Mesenteric fat pad (tissue), 1 donor: ENCODE results near the gene BRF1. TPM values are rescaled to one million over a fixed set of nuclear protein-coding genes. Genes with fewer than 3 reads are reported as not detected.
"Not testable (repeated sequence)": the region's sequence is repeated elsewhere in the genome, so short reads cannot be mapped to it uniquely, and the experiment has no call there.

Source experiments
- DNase-seq: peaks from one replicate; pipeline ENCODE4 v3.0.0-alpha.2; 2020; ENCODE audit warnings: low spot score
- total RNA-seq: library from RNA; stranded (reverse); fragmentation: NEBNext Ultra II Directional; extraction: Animal tissue kit (Norgen Biotek cat#: 25700); gene quantifications from one replicate; pipeline ENCODE4 v1.2.1, GENCODE V29; 2021
- donor health status: DM: yes; HTN: yes; CAD: no.

The BRF1 gene
- total RNA-seq, 1 donor from 2014 or later: 34.9 TPM

DNA sequence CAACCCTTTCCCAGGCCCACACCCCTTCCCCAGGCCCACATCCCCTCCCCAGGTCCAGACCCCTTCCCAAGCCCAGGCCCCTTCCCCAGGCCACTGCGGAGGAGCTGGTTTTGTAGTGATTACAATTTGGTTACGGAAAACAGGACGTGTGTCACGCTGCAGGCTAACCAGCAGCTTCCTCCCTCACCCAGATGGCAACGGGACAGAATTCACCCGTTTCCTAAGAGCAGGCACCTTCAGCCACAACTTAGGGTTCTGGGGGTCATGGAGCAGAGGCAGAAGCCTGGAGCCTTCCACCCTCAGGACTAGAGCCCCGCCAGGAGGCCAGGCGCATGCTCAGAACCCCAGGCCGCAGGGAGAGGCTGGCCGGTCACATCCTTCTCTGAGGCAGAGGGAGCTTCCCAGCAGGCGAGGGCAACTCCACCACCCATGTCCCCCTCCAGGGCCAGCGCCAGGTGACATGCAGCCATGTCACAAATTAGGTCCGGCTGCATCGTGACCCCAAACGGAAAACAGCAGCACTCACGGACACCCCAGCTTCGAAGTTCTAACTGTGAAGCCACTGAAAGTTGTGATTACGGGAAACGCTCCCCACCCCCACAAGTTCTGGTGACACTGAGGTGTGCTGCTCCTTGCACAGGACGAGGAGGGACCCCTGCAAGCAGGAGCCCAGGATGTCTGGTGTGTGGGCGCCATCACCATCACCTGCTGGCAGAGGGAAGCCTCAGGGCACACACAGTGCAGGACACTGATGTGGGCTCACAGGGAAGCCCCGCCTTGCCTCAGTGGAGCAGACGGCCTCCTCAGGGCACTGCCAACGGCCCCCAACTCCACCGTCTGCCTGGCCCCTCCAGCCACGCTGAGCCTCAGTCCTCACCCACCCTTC lies 7.7 kb downstream of the BRF1 start:
- DNase-seq: no peak

DNA sequence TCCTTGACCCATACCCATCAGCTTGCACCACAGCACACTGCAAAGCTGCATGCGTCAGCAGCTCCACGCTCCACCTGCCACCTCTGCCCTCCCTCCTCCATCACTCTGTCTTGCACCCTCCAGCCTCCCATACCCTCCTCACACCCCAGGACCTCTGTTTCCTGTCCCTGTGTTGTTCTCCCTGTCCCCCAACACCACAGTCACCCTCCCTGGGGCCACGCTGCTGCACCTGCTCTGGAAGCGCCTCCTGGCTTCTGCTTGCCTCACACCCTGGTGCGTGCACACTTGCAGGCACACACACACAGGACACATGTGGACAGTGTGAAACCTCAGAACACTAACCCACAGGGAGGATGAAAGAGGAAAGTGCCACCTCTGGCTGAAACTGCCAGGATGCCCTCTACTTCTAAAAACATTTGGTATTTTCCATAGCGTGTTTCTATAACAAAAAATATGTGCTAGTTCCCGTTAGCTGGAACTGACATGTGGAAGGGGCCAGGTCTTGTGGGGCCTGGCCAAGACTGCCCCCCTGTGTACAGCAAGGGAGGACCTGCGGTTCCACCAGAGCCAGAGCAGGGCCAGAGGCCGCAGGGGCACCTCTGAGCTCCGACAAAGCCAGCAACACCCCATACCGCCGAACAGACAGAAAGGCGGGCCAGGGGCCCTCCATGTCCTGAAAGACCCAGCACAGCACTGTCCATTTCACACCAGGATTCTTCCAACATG lies 10.0 kb downstream of the BRF1 start:
- no peak for DNase-seq

DNA sequence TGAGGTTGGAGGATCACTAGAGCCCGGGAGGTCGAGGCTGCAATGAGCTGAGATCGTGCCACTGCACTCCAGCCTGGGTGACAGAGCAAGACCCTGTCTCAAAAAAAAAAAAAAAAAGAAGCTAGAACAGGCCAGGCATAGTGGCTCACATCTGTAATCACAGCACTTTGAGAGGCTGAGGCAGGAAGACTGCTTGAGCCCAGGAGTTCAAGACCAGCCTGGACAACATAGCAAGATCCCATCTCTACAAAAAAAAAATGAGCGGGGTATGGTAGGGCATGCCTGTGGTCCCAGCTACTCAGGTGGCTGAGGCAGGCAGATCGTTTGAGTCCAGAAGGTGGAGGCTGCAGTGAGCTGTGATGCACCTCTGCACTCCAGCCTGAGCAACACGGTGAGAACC lies 11.9 kb downstream of the BRF1 start:
- DNase-seq: not testable (repeated sequence)

DNA sequence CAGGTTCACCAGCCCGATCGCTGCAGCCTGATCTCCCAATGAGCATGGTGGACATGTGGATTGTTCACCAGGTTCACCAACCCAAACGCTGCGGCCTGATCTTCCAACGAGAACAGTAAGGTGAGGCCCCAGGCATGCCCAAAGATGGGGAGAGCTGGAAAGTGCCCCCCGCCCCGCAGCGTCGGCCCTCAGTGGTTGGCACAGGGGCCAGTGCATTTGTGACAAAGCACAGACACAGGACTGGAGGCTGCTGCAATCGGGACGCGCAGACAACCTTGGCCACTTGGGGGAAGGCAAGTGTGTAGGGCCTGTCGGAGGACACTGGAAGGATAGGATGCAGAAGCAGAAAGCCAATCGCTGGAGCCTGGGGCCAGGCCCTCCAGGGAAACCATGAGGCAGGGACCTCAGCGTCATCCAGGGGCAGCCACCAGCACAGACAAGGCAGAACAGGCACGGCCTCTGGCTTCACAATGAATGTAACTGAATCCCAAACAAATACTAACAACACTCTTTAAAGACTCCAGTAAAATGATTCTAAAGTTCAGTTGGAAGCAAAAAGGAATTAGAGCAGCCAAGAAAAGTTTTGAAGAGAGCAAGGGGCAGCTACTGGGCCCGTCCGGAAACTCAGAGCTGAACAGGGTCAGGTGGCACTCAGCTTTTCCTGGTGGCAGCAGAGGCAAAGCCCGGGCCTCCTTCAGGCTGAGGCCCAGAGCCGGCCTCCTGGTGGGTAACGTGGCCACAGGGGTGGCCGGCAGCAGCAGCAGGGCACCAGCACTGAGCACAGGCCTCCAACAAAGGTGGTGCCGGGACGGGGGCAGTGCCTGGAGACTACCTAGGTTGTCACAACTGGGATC lies 13.3 kb downstream of the BRF1 start:
- DNase-seq: no peak

DNA sequence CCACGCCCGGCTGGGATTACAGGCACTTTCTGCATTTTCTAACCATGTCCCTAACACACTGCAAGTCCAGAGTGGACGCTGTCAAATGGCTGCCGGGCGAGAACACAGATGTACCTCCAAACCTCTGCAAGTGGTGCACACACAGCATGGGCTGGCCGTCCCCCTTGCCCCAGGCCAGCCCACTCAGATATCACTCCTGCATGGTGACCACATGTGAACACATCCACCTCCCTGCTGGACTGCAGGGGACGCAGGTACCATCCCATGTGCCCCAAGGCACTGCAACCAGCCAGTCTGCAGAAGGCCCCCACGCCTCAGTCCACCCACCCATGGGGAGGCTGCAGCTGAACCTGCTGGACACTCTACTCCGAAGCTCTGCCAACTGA lies 14.0 kb downstream of the BRF1 start:
- DNase-seq: no peak

DNA sequence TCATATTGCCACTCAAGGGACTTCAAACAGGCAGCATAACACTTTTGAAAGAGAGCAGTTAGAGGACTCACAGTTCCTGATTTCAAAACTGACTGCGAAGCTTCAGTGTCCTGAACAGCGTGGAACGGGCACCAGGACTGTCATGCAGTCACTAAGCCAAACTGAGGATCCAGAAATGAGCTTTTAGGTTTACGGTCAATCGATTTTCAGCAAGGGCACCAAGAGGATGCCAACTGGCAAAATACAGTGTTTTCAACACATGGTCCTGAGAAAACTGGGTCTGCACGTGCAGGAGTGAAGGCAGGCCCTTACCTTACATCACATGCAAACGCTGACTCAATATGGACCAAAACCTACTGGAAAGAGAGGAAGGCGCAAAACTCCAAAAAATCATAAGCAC lies 15.6 kb downstream of the BRF1 start:
- no peak for DNase-seq

DNA sequence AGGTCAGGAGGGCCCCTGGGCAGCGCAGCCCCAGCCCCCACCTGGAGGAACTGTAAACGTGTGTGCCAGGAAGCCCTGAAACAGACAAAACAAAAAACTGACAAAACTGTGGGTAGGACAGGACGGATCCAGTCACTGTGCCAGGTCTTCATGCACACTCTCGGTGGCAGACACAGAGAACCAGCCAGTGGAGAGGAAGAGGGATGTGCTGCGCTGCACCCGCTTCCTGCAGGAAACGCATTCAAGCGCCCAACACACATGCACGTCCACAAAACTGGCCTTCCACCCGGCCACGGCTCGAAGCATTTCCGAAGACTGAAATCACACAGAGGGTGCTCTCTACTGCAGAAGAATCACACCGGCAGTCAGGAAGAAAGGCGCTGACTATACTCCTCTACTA lies 16.9 kb downstream of the BRF1 start:
- no peak for DNase-seq

DNA sequence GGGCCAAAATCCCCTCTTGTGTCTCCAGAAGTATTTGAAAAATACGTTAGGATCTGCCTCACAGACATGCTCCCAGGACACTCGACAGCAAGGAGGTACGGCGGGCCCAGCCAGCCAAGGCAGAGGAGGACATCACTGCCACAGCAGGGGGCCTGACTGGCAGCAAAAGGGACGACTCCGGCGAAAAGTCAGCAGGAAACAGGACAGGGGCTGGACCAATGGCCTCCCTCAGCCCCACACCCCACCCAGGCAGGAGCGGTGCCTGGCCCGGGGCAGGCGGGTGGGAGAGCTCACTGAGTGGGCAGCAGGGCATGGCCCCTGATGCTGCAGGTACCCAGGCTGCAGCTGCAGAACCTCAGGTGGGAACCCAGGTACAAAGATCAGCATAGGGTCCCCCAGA lies 17.8 kb downstream of the BRF1 start:
- DNase-seq: no peak

DNA sequence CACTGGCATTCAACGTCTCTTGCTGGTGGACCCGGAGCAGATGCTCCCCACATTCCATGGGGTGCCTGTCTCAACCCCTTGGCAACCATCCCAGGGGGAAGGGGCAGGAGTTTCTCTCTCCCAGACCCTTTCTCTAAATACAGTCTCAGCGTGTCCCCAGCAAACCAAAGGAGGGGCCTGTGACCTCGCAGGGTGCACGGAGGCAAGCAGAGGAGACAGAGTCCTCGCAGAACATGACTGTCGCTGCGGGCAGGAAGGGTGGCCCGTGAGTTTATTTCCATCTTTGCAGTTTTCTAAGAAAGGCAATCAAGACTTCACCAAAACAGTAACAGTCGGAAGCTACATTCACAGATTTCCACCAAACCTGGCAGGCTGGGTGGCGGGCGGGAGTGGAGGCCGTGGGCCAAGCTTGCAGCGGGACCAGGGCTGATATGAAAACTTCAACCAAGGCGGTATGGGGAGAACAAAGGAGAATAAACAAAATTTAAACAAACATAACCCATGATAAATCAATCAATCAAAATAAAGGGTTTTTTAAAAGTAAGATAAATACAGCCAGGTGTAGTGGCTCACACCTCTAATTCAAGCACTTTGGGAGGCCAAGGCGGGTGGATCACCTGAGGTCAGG lies 18.6 kb downstream of the BRF1 start:
- no peak for DNase-seq

DNA sequence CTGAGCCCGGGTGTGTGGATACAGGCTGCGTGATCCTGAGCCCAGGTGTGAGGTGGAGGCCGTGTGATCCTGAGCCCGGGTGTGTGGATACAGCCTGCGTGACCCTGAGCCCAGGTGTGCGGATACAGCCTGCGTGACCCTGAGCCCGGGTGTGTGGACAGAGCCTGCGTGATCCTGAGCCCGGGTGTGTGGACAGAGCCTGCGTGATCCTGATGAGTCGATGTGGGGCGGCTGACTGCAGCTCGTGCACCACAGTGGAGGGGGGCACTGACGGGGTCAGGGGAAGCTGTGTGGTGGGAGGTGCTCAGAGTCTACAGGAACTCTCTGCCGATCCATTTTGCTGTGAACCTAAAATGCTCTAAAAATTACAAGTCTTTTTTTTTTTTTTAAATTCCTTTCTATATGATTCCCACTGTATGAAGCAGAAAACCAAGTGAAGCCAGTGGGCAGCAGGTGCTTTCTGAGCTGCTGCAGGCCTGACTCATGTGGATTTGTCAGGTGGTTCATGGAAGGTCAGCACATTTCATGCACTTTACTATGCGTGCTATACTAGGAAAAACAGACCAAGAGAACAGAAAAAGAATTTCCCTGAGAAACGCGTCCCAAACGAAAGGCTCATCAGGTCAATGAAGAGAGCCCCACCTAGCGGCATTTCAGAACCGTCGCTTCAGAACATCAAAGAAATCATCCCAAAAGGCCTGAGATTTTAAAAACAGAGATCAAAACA lies 19.3 kb downstream of the BRF1 start:
- DNase-seq: no peak

DNA sequence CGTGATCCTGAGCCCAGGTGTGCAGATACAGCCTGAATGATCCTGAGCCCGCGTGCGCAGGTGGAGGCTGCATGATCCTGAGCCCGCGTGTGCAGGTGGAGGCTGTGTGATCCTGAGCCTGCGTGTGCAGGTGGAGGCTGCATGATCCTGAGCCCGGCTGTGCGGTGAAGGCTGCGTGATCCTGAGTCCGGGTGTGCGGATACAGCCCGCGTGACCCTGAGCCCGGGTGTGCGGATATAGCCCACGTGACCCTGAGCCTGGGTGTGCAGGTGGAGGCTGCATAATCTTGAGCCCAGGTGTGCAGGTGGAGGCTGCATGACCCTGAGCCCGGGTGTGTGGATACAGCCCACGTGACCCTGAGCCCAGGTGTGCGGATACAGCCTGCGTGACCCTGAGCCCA lies 20.3 kb downstream of the BRF1 start:
- no peak for DNase-seq

DNA sequence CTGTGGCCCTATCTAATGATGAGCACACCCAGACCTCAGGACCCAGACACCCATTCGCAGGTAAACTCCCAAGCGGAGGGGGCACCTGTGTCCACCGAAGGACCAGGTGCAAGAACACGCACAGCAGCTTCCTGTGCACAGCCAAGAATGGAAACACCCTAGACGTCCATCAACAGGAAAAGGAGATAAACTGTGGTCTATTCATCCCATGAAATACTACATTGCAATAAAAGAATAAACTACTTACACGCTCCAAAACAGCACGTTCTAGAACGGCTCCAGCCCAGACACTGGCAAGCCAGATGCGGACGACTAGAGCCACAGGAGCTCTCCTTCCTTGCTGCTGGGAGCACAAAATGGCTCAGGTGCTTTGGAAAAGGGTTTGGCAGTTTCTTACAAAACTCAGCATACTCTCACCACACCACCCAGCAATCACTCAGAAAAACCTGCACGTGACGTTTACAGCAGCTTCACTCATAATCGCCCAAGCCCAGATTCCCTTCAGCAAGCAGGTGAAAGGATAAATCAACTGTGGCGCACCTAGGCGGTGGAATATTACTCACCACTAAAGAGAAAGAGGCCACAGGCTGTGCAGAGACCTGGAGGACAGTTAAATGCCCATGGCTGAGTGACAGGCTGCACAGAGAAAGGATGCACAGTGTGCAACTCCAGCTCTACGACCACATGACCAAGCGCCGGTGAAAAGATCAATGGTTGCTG lies 21.0 kb downstream of the BRF1 start:
- DNase-seq: no peak

DNA sequence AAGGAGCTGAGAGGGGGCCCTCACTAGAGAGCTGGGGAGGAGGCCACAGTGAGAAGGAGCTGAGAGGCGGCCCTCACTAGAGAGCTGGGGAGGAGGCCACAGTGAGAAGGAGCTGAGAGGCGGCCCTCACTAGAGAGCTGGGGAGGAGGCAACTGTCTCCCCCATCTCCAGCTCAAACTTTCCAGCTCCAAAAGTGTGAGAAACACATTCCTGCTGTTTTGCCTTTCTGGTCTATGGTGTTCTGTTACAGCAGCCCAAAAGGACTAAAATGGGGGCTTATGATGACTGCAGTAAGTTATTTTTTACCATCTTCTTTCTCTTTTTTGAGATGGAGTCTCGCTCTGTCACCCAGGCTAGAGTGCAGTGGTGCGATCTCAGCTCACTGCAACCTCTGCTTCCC lies 23.4 kb downstream of the BRF1 start:
- not testable (repeated sequence) for DNase-seq

DNA sequence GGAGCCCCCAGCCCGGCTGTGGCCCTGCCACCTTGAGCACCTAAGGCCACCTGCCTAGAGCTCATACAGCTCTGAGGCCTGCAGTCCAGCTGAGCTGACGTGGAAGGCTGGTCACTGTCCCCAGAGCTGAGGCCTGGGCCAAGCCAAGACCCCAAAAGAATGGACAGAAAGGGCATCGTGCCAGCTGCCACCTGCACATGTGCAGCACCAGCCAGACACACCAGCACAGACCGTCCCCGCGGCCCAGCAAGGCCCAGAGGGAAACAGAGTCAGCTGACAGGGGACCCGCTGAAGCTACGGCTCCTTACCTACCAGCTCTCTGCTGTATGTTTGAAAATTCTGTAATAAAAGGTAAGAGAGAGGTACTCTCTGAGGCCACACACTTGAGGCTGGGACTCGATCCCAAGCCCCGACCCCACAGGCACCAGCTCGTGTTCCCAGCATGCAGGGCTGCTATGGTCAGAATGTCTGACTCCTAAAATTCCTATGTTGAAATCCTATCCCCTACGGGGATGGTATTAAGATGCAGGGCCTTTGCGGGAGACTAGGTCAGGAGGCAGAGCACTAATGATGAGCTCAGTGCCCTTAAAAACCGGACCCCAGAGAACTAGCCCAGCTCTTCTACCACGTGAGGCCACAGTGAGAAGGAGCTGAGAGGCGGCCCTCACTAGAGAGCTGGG lies 25.4 kb downstream of the BRF1 start:
- no peak for DNase-seq

DNA sequence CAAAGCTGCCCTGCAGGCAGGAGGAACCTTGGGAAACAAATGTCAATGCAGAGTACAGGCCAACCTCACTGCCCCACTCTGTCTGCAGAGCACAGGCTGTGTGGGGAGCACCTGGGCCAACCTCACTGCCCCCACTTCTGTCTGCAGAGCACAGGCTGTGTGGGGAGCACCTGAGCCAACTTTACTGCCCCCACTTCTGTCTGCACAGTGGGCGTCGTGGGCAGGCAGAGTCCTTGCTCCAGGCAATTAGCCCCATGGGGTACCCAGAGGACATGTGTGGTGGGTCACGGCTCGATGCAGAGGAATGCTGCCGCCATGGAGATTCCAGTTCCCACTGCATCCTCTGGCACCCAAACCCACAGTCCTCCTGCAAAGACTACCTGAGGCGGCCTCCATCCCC lies 26.2 kb downstream of the BRF1 start:
- no peak for DNase-seq

DNA sequence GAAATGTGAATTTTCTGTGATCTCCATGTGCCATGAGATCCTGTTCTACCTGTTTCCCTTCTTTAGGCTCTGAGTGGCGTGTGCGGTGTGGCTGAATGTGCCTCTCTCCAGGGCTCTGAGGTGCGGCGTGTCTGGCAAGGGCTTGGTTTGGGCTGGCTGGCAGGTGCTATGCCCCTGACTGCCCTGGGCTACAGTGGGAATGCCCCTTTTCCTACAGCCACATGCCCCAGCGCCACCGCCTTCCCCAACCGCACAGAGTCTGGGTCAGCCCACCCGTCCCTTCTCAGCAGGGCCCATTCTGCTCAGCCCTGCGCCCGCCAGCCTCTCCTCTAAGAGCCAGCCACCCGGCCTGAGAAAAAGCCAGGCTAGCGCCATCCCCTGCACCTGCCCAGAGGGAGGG lies 27.7 kb downstream of the BRF1 start:
- no peak for DNase-seq

DNA sequence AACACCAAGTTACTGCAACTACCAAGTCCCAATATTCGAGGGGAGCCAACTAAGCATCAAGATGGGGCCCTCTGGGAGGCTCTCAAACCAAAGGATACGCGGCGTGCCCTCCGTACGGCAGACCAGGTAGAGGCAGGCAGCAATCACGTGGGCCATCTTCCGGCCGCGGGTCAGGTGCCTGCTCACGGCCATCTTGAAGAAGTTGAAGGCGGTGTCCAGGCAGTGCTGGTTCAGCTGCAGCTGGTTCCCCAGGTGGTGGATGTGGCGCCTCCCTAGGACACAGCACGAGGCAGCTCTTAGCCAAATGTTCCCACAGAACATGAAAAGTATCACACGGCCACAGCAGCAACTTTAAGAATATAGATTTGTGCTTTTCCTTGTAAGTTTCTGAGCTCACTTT lies 28.2 kb downstream of the BRF1 start:
- no peak for DNase-seq

DNA sequence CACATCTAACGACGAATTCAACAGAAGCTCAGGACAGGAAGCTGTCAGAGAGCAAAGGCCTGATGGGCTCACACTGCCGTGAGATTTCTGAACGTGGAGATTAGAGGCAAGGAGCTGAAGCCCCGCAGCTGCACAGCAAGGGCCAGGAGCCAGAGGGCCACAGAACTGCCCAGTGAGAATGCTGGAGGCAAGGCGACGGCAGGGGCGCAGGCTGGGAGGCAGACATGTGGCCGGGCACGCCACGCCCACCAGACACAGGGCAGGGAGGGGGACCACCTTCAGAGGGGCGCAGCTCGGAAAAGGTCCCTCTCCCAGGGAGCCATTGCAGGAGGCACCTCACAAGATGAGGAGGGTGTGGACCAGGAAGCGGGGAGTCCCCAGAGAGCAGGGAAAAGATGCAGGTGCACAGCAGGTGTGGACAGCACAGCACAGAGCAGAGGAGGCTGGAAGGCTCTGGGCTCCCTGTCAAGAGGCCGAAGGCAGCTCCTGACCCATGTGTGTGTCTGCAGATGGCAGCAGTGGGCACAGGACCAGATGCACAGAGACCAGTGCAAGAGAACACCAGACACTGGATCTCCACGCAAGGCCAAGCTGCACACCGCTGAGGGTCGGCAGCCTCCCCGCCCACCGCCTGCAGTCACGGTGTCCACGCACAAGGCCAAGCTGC lies 29.4 kb downstream of the BRF1 start:
- DNase-seq: no peak

DNA sequence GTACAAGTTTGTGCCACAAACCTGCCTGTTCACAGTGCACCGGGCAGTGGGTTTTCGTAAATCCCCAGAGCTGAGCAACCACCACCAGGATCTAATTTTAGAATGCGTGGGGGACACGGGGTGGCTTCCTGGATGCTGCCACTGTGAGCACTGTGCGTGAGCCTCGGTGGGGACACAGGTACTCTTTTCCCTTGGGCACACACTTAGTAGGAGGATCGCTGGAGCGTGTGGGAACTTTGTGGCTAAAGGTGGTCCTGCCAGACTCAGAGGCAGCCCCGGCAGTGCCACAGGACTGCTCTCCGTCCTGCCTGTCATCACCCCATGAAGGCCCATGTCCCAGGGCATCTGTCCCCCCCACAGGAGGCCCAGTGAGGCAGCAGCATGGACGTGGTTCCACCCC lies 31.4 kb downstream of the BRF1 start:
- no peak for DNase-seq
